ENCODE measurements around the gene SASH1.

SASH1 gene

GRCh38 chr6:148431840-148432239 is 89.2 kb downstream of the SASH1 start:
- DNase-seq (ENCODE audit: low read depth, low spot score): no peak

- no peak for DNase-seq (ENCODE audit: low read depth, low spot score)
Measured at GRCh38 chr6:148432462-148433195, 90.0 kb downstream of the SASH1 start.

GRCh38 chr6:148435386-148435785 is 92.7 kb downstream of the SASH1 start:
- DNase-seq (ENCODE audit: low read depth, low spot score): no peak

GRCh38 chr6:148436466-148436865 is 93.8 kb downstream of the SASH1 start:
- no peak for DNase-seq (ENCODE audit: low read depth, low spot score)

GRCh38 chr6:148438632-148439031 is 96.0 kb downstream of the SASH1 start:
- no peak for DNase-seq (ENCODE audit: low read depth, low spot score)

- DNase-seq (ENCODE audit: low read depth, low spot score): no peak
Measured at GRCh38 chr6:148440016-148440415, 97.4 kb downstream of the SASH1 start.

- no peak for DNase-seq (ENCODE audit: low read depth, low spot score)
Measured at GRCh38 chr6:148440877-148441453, 98.3 kb downstream of the SASH1 start.

GRCh38 chr6:148441454-148441911 is 98.8 kb downstream of the SASH1 start:
- DNase-seq (ENCODE audit: low read depth, low spot score): no peak

GRCh38 chr6:148443798-148444560 is 101.3 kb downstream of the SASH1 start:
- no peak for DNase-seq (ENCODE audit: low read depth, low spot score)

- no peak for DNase-seq (ENCODE audit: low read depth, low spot score)
Measured at GRCh38 chr6:148445116-148445515, 102.5 kb downstream of the SASH1 start.

- DNase-seq (ENCODE audit: low read depth, low spot score): no peak
Measured at GRCh38 chr6:148445620-148446019, 103.0 kb downstream of the SASH1 start.

- no peak for DNase-seq (ENCODE audit: low read depth, low spot score)
Measured at GRCh38 chr6:148446681-148447080, 104.0 kb downstream of the SASH1 start.

GRCh38 chr6:148447521-148448230 is 105.0 kb downstream of the SASH1 start:
- no peak for DNase-seq (ENCODE audit: low read depth, low spot score)

GRCh38 chr6:148448369-148449012 is 105.9 kb downstream of the SASH1 start:
- DNase-seq (ENCODE audit: low read depth, low spot score): no peak

GRCh38 chr6:148450866-148451265 is 108.2 kb downstream of the SASH1 start:
- no peak for DNase-seq (ENCODE audit: low read depth, low spot score)

- DNase-seq (ENCODE audit: low read depth, low spot score): no peak
Measured at GRCh38 chr6:148451690-148452089, 109.1 kb downstream of the SASH1 start.

GRCh38 chr6:148452876-148453275 is 110.2 kb downstream of the SASH1 start:
- DNase-seq (ENCODE audit: low read depth, low spot score): no peak

- DNase-seq (ENCODE audit: low read depth, low spot score): no peak
Measured at GRCh38 chr6:148453906-148454305, 111.3 kb downstream of the SASH1 start.

- no peak for DNase-seq (ENCODE audit: low read depth, low spot score)
Measured at GRCh38 chr6:148455225-148455624, 112.6 kb downstream of the SASH1 start.

GRCh38 chr6:148455674-148456558 is 113.3 kb downstream of the SASH1 start:
- DNase-seq (ENCODE audit: low read depth, low spot score): no peak

Measured in activated naive CD8-positive, alpha-beta T cell treated with anti-CD3 and anti-CD28 coated beads, Interleukin-2, amount 50 U/mL, for 16 hours (primary cell).